Small intestine (tissue), 16 donors: Measurements from ENCODE around the gene IL3. TPM values are rescaled to one million over a fixed set of nuclear protein-coding genes. Genes with fewer than 3 reads are reported as not detected.

Source experiments
- DNase-seq, 2 donors: peaks; one replicate each; pipeline versions ENCODE4 v3.0.0 to v3.0.0-alpha.2; 2013
- FAIRE-seq: peaks from 2 replicates; lab custom pipeline; 2012; peaks lifted over from hg19 to GRCh38; lab: Jason Lieb, UNC
- H3K27ac ChIP-seq, 3 donors: one replicate each; pipeline ENCODE4 v1.5.1; 2013; ENCODE audit warnings: low read length in 2 of 3, mild to moderate bottlenecking in 2 of 3, control low read depth in 1 of 3, inconsistent platforms in 1 of 3, low read depth in 1 of 3, moderate library complexity in 1 of 3
- H3K27me3 ChIP-seq, 3 donors: one replicate each; pipeline ENCODE4 v1.6.1; 2013; ENCODE audit warnings: low read length in 3 of 3, inconsistent platforms in 1 of 3; ENCODE audit not compliant: control insufficient read depth in 3 of 3, insufficient read depth in 3 of 3
- H3K36me3 ChIP-seq, 3 donors: one replicate each; pipeline ENCODE4 v1.6.1; 2013; ENCODE audit warnings: low read length in 3 of 3, inconsistent platforms in 1 of 3, low read depth in 1 of 3, mild to moderate bottlenecking in 1 of 3, moderate library complexity in 1 of 3; ENCODE audit not compliant: control insufficient read depth in 3 of 3, insufficient read depth in 2 of 3
- H3K4me1 ChIP-seq, 3 donors: one replicate each; pipeline ENCODE4 v1.6.1; 2013; ENCODE audit warnings: low read length in 2 of 3, inconsistent platforms in 1 of 3, low read depth in 1 of 3, mild to moderate bottlenecking in 1 of 3, moderate library complexity in 1 of 3; ENCODE audit not compliant: control insufficient read depth in 3 of 3, insufficient read depth in 2 of 3
- H3K4me3 ChIP-seq, 3 donors: one replicate each; pipeline ENCODE4 v1.5.1; 2013; ENCODE audit warnings: low read length in 3 of 3, control low read depth in 1 of 3, inconsistent platforms in 1 of 3, low read depth in 1 of 3, mild to moderate bottlenecking in 1 of 3, moderate library complexity in 1 of 3
- H3K9me3 ChIP-seq, 2 donors: one replicate each; pipeline ENCODE4 v1.6.1; 2013; ENCODE audit warnings: low read depth in 1 of 2, low read length in 1 of 2; ENCODE audit not compliant: control insufficient read depth in 2 of 2, insufficient read depth in 1 of 2
- WGBS, 3 donors: extraction: QIAGEN DNeasy Blood & Tissue Kit; methylation state at CpG; one replicate each; pipeline ENCODE4 v1.1.7; 2013; 5-methylcytosine and 5-hydroxymethylcytosine counted together
- long read RNA-seq, 10 donors: transcript quantifications; one replicate each; lab custom pipeline, GENCODE V29; 2026
- polyA plus RNA-seq, 4 donors: library from polyadenylated mRNA; stranded (reverse) in 3 of 4; unstranded in 1 of 4; fragments of 200-250 nt in 3 of 4; fragments of 120-200 nt in 1 of 4; gene quantifications; one replicate each; pipeline versions ENCODE4 v1.2.1 to v1.2.3, GENCODE V29; 2013
- donor health status: healthy with polysubstance abuse.
- donor health status: control.
- donor health status: control.
- donor health status: Bipolar disorder and iron deficiency.
- donor health status: healthy.

Gene IL3
- polyA plus RNA-seq: not detected
- long read RNA-seq, donor 1: 0 reads
- long read RNA-seq, donor 2: 0 reads
- long read RNA-seq, donor 3: 0 reads
- long read RNA-seq, donor 4: 0 reads
- long read RNA-seq, donor 5: 0 reads
- long read RNA-seq, donor 6: 0 reads
- long read RNA-seq, donor 7: 0 reads
- long read RNA-seq, donor 8: 0 reads
- long read RNA-seq, donor 9: 0 reads
- long read RNA-seq, donor 10: 0 reads

GRCh38 chr5:132060501-132061161 lies at the start of gene IL3:
Gene IL3, plus strand, starts transcription at chr5:132060655. Its CDS starts 52 bp downstream, at chr5:132060707.
- Histone ChIP-seq H3K27me3 (no peaks in the 10 kb centered on the region), H3K4me1 (no peaks in the 10 kb centered on the region), H3K27ac (no peak within 1 kb of the TSS), H3K36me3 (no peaks in the 10 kb centered on the region), H3K4me3 (no peak within 1 kb of the TSS), H3K9me3 (no peaks in the 10 kb centered on the region)
- DNase-seq: no peak
- no peak for FAIRE-seq
- WGBS, 3 donors: 88 to 91% (median 90%) methylated on average over 16 of the region's 16 CpGs

GRCh38 chr5:132010989-132011621 lies 49.4 kb upstream of the IL3 start:
- Histone ChIP-seq H3K27me3 (peaks cover 0 to 39% (median 5%) of the 10 kb centered on the region in 3 donors), H3K27ac (no peak overlapping the region), H3K4me1 (peaks cover 0 to 4% (median 0%) of the 10 kb centered on the region in 3 donors), H3K9me3 (no peaks in the 10 kb centered on the region), H3K36me3 (no peaks in the 10 kb centered on the region), H3K4me3 (peak overlapping the region; percentile 20 to 64 (median 35))
- 7% methylated on average over 46 of the region's 46 CpGs for WGBS, 3 donors
- FAIRE-seq: no peak
- DNase-seq: no peak

- peak in 1 of 2 donors; percentile 52 for DNase-seq
- Histone ChIP-seq H3K27ac (no peak within 1 kb of the TSS), H3K9me3 (no peaks in the 10 kb centered on the region), H3K27me3 (peaks cover 0 to 39% (median 5%) of the 10 kb centered on the region in 3 donors), H3K4me3 (peak within 1 kb of the TSS; percentile 28 to 64 (median 35)), H3K36me3 (no peaks in the 10 kb centered on the region), H3K4me1 (peaks cover 0 to 4% (median 0%) of the 10 kb centered on the region in 3 donors)
- WGBS, 3 donors: 2 to 3% (median 3%) methylated on average over 46 to 63 of the region's 63 CpGs
- FAIRE-seq: no peak
Observed at GRCh38 chr5:132011622-132012343, 48.7 kb upstream of the IL3 start, which contains the start of gene ACSL6. Gene ACSL6, minus strand, starts transcription at chr5:132011658. Its CDS starts 105 bp downstream, at chr5:132011553.

DNA sequence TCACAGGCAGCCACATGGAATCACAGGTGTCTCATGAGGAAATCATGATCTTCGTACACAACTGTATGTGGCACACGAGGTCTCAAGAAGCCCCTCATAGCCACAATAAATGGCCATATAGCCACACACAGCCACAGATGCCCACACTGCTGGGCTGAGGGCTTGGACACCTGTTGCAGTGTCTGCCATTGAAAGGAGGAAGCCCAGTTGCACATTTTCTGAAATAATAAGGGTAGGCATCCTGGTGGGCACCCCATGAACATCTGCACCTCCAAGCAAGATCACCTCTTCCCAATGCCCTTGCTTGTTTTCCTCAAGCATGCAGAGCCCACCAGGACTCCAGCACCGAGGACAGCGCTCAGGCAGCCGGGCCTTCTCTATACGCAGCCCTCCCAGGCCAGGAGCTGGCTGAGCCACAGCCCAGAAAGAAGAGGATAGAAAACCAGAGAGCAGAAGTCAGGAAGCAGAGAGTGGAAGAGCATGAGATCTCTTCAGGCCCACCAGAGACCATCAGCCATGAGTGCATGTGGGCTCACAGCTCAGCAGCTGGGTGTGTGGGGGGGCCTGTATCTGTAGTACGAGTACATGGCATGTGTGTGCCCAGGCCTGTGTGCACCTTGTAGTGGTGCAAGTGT lies 48.0 kb upstream of the IL3 start:
- H3K27me3 ChIP-seq: peaks cover 0 to 39% (median 5%) of the 10 kb centered on the region in 3 donors
- no peaks in the 10 kb centered on the region for H3K36me3 ChIP-seq
- H3K4me1 ChIP-seq: peaks cover 0 to 4% (median 0%) of the 10 kb centered on the region in 3 donors
- FAIRE-seq (no peak), DNase-seq (peak in 1 of 2 donors; percentile 76)
- no peaks in the 10 kb centered on the region for H3K9me3 ChIP-seq
- no peak overlapping the region for H3K4me3 ChIP-seq
- H3K27ac ChIP-seq: no peak overlapping the region
- 45 to 79% (median 53%) methylated on average over 7 of the region's 7 CpGs for WGBS, 3 donors

GRCh38 chr5:132013006-132013689 lies 47.3 kb upstream of the IL3 start:
- no peak overlapping the region for H3K27ac ChIP-seq
- no peak overlapping the region for H3K4me3 ChIP-seq
- FAIRE-seq (no peak), DNase-seq (no peak)
- 83 to 96% (median 91%) methylated on average over 5 of the region's 5 CpGs for WGBS, 3 donors
- H3K36me3 ChIP-seq: no peaks in the 10 kb centered on the region
- peaks cover 0 to 43% (median 5%) of the 10 kb centered on the region in 3 donors for H3K27me3 ChIP-seq
- H3K4me1 ChIP-seq: peaks cover 0 to 4% (median 0%) of the 10 kb centered on the region in 3 donors
- no peaks in the 10 kb centered on the region for H3K9me3 ChIP-seq

DNA sequence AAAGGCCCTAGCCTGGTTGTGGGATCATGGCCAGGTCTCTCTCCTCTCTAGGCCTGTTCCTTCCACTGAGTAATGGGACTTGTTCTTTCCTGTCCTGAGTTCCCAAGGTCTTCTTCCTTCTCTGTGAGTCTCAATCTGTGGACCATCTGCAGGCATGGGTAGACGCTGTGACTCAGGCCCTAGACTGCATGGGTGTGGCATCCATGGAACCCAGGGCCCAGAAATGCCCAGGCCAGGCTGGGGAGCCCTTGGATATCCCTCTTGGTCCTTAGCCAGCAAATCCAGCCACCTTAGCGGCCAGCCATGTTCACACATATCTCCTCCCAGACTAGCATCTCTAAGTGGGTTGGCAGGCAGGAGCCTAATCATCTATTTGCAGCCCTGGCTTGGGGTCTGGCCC lies 46.7 kb upstream of the IL3 start:
- Histone ChIP-seq H3K4me1 (peaks cover 0 to 4% (median 0%) of the 10 kb centered on the region in 3 donors), H3K27me3 (peaks cover 0 to 45% (median 5%) of the 10 kb centered on the region in 3 donors), H3K9me3 (no peaks in the 10 kb centered on the region), H3K36me3 (no peaks in the 10 kb centered on the region), H3K4me3 (no peak overlapping the region), H3K27ac (no peak overlapping the region)
- DNase-seq (no peak), FAIRE-seq (no peak)
- WGBS, 3 donors: 74 to 93% (median 84%) methylated on average over 2 of the region's 2 CpGs

GRCh38 chr5:132016721-132017250 lies 43.7 kb upstream of the IL3 start:
- no peak overlapping the region for H3K27ac ChIP-seq

More at GRCh38 chr5:132016721-132017250, 43.7 kb upstream of the IL3 start:
- FAIRE-seq (no peak), DNase-seq (no peak)
- Histone ChIP-seq H3K27me3 (peaks cover 0 to 39% (median 1%) of the 10 kb centered on the region in 3 donors), H3K4me3 (no peak overlapping the region), H3K36me3 (no peaks in the 10 kb centered on the region), H3K4me1 (no peaks in the 10 kb centered on the region), H3K9me3 (no peaks in the 10 kb centered on the region)
- 85 to 93% (median 89%) methylated on average over 3 of the region's 3 CpGs for WGBS, 3 donors
